ENCODE results near the gene ADAD2. TPM values are rescaled to one million over a fixed set of nuclear protein-coding genes. Genes with fewer than 3 reads are reported as not detected.

ADAD2 gene
- total and polyA plus RNA-seq, 4 donors = 0.14 to 0.44 (median 0.33) TPM; not detected in 1

GRCh38 chr16:84225126-84225525 is 34.2 kb downstream of the ADAD2 start:
- TF ChIP-seq RAD21 (IDR thresholded peaks at IDR 0.05) (no peak), SP1 (IDR thresholded peaks at IDR 0.05) (no peak), CTCF (IDR thresholded peaks at IDR 0.05; ENCODE audit: low read depth, low read length, missing input control) (no peak), HNF4G (IDR thresholded peaks at IDR 0.05) (no peak), REST (IDR thresholded peaks at IDR 0.05) (no peak), GABPA (IDR thresholded peaks at IDR 0.05 in 1 of 2, conservative IDR thresholded peaks at IDR 0.05 in 1 of 2) (no peak), HNF4A (conservative IDR thresholded peaks at IDR 0.05) (no peak), ATF3 (IDR thresholded peaks at IDR 0.05) (no peak), RXRA (IDR thresholded peaks at IDR 0.05) (no peak), EGR1 (IDR thresholded peaks at IDR 0.05; ENCODE audit: low read depth in 2 of 2) (no peak), JUND (IDR thresholded peaks at IDR 0.05) (no peak), TAF1 (conservative IDR thresholded peaks at IDR 0.05) (no peak), FOXA1 (IDR thresholded peaks at IDR 0.05) (no peak), YY1 (IDR thresholded peaks at IDR 0.05) (no peak), FOXA2 (IDR thresholded peaks at IDR 0.05) (no peak)
- no peaks in the 10 kb centered on the region for H3K4me1 ChIP-seq (ENCODE audit: control insufficient read depth in 4 of 4, insufficient read depth in 4 of 4, low read length in 3 of 4)
- H3K9me3 ChIP-seq (ENCODE audit: control insufficient read depth in 4 of 4, low read length in 3 of 4) = no peaks in the 10 kb centered on the region
- no peak overlapping the region for H3K27ac ChIP-seq (ENCODE audit: low read depth in 1 of 2, low read length in 2 of 2)
- no peak overlapping the region for H3K4me3 ChIP-seq (ENCODE audit: low read depth in 1 of 3, low read length in 3 of 3)
- no peak for DNase-seq (ENCODE audit: low spot score)
- H3K9ac ChIP-seq (ENCODE audit: low read depth in 1 of 2, low read length in 2 of 2) = no peak overlapping the region
- no peaks in the 10 kb centered on the region for H3K27me3 ChIP-seq (ENCODE audit: control insufficient read depth in 4 of 4, insufficient read depth in 4 of 4, low read length in 3 of 4)
- H3K36me3 ChIP-seq (ENCODE audit: control insufficient read depth in 4 of 4, insufficient read depth in 3 of 4, low read depth in 1 of 4, low read length in 3 of 4) = no peaks in the 10 kb centered on the region
- WGBS = 90% methylated on average over 3 of the region's 3 CpGs

GRCh38 chr16:84225571-84225970 is 34.6 kb downstream of the ADAD2 start:
- WGBS = 81% methylated on average over 7 of the region's 7 CpGs
- Histone ChIP-seq H3K27me3 (ENCODE audit: control insufficient read depth in 4 of 4, insufficient read depth in 4 of 4, low read length in 3 of 4) (no peaks in the 10 kb centered on the region), H3K4me1 (ENCODE audit: control insufficient read depth in 4 of 4, insufficient read depth in 4 of 4, low read length in 3 of 4) (no peaks in the 10 kb centered on the region), H3K36me3 (ENCODE audit: control insufficient read depth in 4 of 4, insufficient read depth in 3 of 4, low read depth in 1 of 4, low read length in 3 of 4) (no peaks in the 10 kb centered on the region), H3K9ac (ENCODE audit: low read depth in 1 of 2, low read length in 2 of 2) (no peak overlapping the region), H3K4me3 (ENCODE audit: low read depth in 1 of 3, low read length in 3 of 3) (no peak overlapping the region), H3K9me3 (ENCODE audit: control insufficient read depth in 4 of 4, low read length in 3 of 4) (no peaks in the 10 kb centered on the region), H3K27ac (ENCODE audit: low read depth in 1 of 2, low read length in 2 of 2) (no peak overlapping the region)
- no peak for DNase-seq (ENCODE audit: low spot score)
- TF ChIP-seq HNF4A (conservative IDR thresholded peaks at IDR 0.05) = no peak
- TF ChIP-seq EGR1 (IDR thresholded peaks at IDR 0.05; ENCODE audit: low read depth in 2 of 2) = no peak
- no peak for TF ChIP-seq REST (IDR thresholded peaks at IDR 0.05)
- no peak for TF ChIP-seq CTCF (IDR thresholded peaks at IDR 0.05; ENCODE audit: low read depth, low read length, missing input control)
- TF ChIP-seq GABPA (IDR thresholded peaks at IDR 0.05 in 1 of 2, conservative IDR thresholded peaks at IDR 0.05 in 1 of 2) = no peak
- TF ChIP-seq JUND (IDR thresholded peaks at IDR 0.05) = no peak
- no peak for TF ChIP-seq FOXA2 (IDR thresholded peaks at IDR 0.05)
- TF ChIP-seq NR2F2 (IDR thresholded peaks at IDR 0.05) = no peak
- TF ChIP-seq TAF1 (conservative IDR thresholded peaks at IDR 0.05) = no peak
- TF ChIP-seq SP1 (IDR thresholded peaks at IDR 0.05) = no peak
- TF ChIP-seq HNF4G (IDR thresholded peaks at IDR 0.05) = no peak
- TF ChIP-seq MAX (IDR thresholded peaks at IDR 0.05) = no peak
- no peak for TF ChIP-seq ZBTB33 (IDR thresholded peaks at IDR 0.05)
- no peak for TF ChIP-seq YY1 (IDR thresholded peaks at IDR 0.05)
- TF ChIP-seq RXRA (IDR thresholded peaks at IDR 0.05) = no peak
- TF ChIP-seq FOXA1 (IDR thresholded peaks at IDR 0.05) = no peak

Measured in liver (tissue), 9 donors.